Ascending aorta (tissue), 2 donors: ENCODE results near the gene SLC4A11. TPM values are rescaled to one million over a fixed set of nuclear protein-coding genes. Genes with fewer than 3 reads are reported as not detected.

Source experiments
- DNase-seq, 2 donors: peaks; one replicate each; pipeline ENCODE4 v3.0.0-alpha.2; 2019; ENCODE audit warnings: low spot score in 2 of 2
- H3K27ac ChIP-seq, 2 donors: fragments of 200-600 bp; sonication (generic); one replicate each; pipeline ENCODE4 v1.5.1; 2016 to 2017; ENCODE audit warnings: mild to moderate bottlenecking in 1 of 2
- H3K27me3 ChIP-seq: fragments of 200-600 bp; sonication (generic); one replicate; pipeline ENCODE4 v1.5.1; 2017
- H3K36me3 ChIP-seq, 2 donors: fragments of 200-600 bp; sonication (generic); one replicate each; pipeline ENCODE4 v1.5.1; 2016
- H3K4me1 ChIP-seq, 2 donors: fragments of 200-600 bp; sonication (generic); one replicate each; pipeline ENCODE4 v1.5.1; 2016 to 2017; ENCODE audit warnings: mild to moderate bottlenecking in 1 of 2
- H3K4me3 ChIP-seq, 2 donors: fragments of 200-600 bp; sonication (generic); one replicate each; pipeline ENCODE4 v1.5.1; 2016 to 2017; ENCODE audit warnings: mild to moderate bottlenecking in 1 of 2
- H3K9me3 ChIP-seq, 2 donors: fragments of 200-600 bp; sonication (generic); one replicate each; pipeline ENCODE4 v1.5.1; 2016
- CTCF ChIP-seq, 3 experiments: fragments of 200-600 bp in 2 of 3; fragments of 450-650 bp in 1 of 3; sonication (generic) in 2 of 3; IDR thresholded peaks; one replicate each; pipeline ENCODE4 v1.5.1; 2016 to 2019; ENCODE audit warnings: antibody characterized with exemption in 3 of 3, mild to moderate bottlenecking in 1 of 3, moderate library complexity in 1 of 3
- intact Hi-C: fragments of 100-400 bp; cut with DNase I; formaldehyde crosslinking; loops from one replicate; pipeline ENCODE4 v1.15.1; 2023
- total RNA-seq: library from RNA; depleted of rRNA; stranded (reverse); fragments of >200 nt; gene quantifications from one replicate; pipeline ENCODE4 v1.1.0, GENCODE V29; 2016

The SLC4A11 gene
- total RNA-seq: 1.6 TPM

GRCh38 chr20:3239026-3239866 is at the start of gene SLC4A11:
SLC4A11 (minus strand) TSS chr20:3239190; CDS start chr20:3239137, 53 bp downstream.
- no peaks in the 10 kb centered on the region for H3K36me3 ChIP-seq
- H3K4me1 ChIP-seq: peaks cover 8 to 11% of the 10 kb centered on the region in 2 donors
- TF ChIP-seq CTCF (IDR thresholded peaks at IDR 0.05): no peak
- peak within 1 kb of the TSS; percentile 78 to 92 for H3K4me3 ChIP-seq
- H3K27me3 ChIP-seq: peaks cover 9% of the 10 kb centered on the region
- DNase-seq: peak in 1 of 2 donors; percentile 76
- H3K27ac ChIP-seq: no peak within 1 kb of the TSS
- intact Hi-C loops: no loop called here
- no peaks in the 10 kb centered on the region for H3K9me3 ChIP-seq

GRCh38 chr20:3283222-3283820 is 44.3 kb upstream of the SLC4A11 start:
- no peak for TF ChIP-seq CTCF (IDR thresholded peaks at IDR 0.05)
- Histone ChIP-seq H3K27me3 (no peaks in the 10 kb centered on the region), H3K27ac (no peak overlapping the region), H3K4me3 (no peak overlapping the region), H3K9me3 (no peaks in the 10 kb centered on the region), H3K4me1 (no peaks in the 10 kb centered on the region), H3K36me3 (peaks cover 57 to 88% of the 10 kb centered on the region in 2 donors)
- intact Hi-C loops: no loop called here
- DNase-seq: no peak

GRCh38 chr20:3282271-3283221 is 43.6 kb upstream of the SLC4A11 start:
- Histone ChIP-seq H3K36me3 (peaks cover 60 to 90% of the 10 kb centered on the region in 2 donors), H3K4me1 (no peaks in the 10 kb centered on the region), H3K27me3 (no peaks in the 10 kb centered on the region), H3K4me3 (no peak overlapping the region), H3K9me3 (no peaks in the 10 kb centered on the region), H3K27ac (no peak overlapping the region)
- intact Hi-C loops: no loop called here
- no peak for DNase-seq
- TF ChIP-seq CTCF (IDR thresholded peaks at IDR 0.05): no peak

GRCh38 chr20:3281437-3281836 is 42.4 kb upstream of the SLC4A11 start:
- peaks cover 58 to 91% of the 10 kb centered on the region in 2 donors for H3K36me3 ChIP-seq
- intact Hi-C loops: no loop called here
- no peak for TF ChIP-seq CTCF (IDR thresholded peaks at IDR 0.05)

GRCh38 chr20:3279761-3280160 is 40.8 kb upstream of the SLC4A11 start:
- no peaks in the 10 kb centered on the region for H3K4me1 ChIP-seq
- no peaks in the 10 kb centered on the region for H3K9me3 ChIP-seq
- peaks cover 65 to 96% of the 10 kb centered on the region in 2 donors for H3K36me3 ChIP-seq
- intact Hi-C loops: no loop called here
- TF ChIP-seq CTCF (IDR thresholded peaks at IDR 0.05): no peak
- no peak overlapping the region for H3K27ac ChIP-seq
- no peak overlapping the region for H3K4me3 ChIP-seq
- no peaks in the 10 kb centered on the region for H3K27me3 ChIP-seq
- DNase-seq: no peak

More at GRCh38 chr20:3281437-3281836, 42.4 kb upstream of the SLC4A11 start:
- Histone ChIP-seq H3K4me3 (no peak overlapping the region), H3K27ac (no peak overlapping the region), H3K4me1 (no peaks in the 10 kb centered on the region), H3K27me3 (no peaks in the 10 kb centered on the region), H3K9me3 (no peaks in the 10 kb centered on the region)
- no peak for DNase-seq
